ENCODE measurements around the gene MLLT1.

MLLT1 gene

DNA sequence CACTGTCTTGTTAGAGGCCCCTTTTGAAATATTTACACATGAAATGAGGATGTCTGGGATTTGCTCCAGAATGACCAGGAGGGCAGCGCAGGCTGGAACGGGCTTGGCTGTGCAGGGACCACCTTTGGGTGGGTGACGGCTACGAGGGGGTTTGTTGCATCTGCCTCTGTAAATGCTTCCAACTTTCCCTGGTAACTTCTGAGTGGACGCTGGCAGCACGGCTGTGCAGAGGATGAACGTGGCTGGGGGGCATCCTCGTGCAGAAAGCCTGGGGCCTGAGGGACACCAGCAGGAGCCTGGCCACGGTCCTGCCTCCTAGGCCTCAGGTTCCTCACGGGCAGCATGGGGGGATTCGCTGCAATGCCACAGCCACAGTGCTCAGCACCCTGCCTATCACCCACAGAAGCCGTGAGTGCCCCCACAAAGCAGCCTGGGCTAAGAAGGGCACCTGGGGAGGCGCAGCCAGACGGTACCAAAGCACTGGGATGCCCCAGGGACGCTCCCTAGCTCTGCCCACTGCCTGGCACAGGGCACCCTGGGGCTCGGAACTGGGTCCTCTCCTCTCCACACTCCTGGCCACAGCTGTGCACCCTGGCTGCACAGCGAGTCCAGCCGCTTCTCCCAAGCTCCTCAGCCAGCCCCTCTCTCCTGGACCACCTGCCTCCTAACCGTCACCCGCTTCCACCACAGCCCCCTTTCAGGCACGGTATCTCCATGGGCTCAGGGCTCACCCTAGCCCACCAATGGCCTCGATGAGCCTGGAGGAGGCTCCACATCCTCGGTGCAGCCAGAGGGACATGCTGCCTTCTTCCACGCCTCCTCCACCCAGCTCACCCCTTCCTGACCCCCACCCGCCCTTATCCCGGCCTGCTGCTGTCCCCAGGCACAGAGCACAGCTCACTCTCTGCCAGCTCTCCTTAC is 44.5 kb downstream of the MLLT1 start:
- no peak for DNase-seq

DNA sequence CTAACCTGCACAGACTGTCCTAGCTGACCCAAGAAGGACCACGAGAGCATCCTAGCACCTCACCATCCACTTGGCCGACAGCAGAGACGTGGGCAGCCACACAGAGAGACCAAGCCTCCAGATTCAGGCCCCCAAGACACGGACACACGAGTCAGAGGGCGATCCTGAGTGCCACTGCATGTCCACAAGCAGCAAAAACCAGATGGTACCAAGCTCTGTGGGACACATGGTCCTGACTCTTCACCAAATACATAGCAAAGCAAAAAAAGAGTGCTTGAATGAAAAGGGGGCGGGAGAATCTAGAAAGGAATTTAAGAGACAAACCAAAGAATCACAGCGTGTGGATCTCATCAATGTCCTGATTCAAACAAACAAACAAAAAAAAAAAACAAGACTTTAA is 45.2 kb downstream of the MLLT1 start:
- DNase-seq: peak in 1 of 14 donors; percentile 71

DNA sequence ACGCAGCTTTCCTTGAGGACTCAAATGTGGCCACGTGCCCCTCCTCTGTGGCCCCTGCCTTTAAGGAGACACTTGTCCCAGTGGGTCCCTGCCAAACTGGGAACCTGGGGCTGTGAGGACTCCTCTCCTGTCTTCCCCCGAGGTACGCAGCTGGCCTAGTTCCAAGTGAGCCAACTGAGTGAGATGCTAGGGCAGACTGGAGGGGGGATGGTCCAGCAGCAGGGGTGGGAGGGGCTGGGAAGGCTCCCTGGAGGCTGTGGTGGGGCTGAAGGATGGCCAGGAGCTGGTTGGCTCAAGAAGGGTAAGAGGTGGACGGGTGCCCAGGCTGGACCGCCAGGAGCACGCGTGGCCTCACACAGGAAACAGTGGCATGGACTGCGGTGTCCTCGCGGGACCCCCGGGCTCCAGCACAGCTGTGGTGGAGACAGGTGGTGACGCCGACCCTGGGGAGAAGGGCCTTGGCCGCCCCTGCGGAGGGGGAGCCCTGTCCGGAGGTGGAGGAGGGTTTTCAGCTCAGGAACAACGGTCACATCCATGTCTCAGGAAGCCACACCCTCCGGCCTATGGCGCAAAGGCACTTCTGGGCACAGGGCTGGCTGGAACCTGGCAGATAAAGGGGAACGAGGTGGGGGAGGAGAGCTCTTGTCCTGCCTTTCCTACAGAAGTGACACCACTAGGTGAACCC is 45.8 kb downstream of the MLLT1 start:
- DNase-seq: peak in 2 of 14 donors; percentile 17 to 61

- peak in 3 of 14 donors; percentile 35 to 58 (median 37) for DNase-seq
These were observed 46.5 kb downstream of the MLLT1 start for GRCh38 chr19:6233056-6233826.

GRCh38 chr19:6232601-6233055 is 47.1 kb downstream of the MLLT1 start:
- no peak for DNase-seq

- no peak for DNase-seq
These were observed 48.8 kb downstream of the MLLT1 start for GRCh38 chr19:6230991-6231448.

DNA sequence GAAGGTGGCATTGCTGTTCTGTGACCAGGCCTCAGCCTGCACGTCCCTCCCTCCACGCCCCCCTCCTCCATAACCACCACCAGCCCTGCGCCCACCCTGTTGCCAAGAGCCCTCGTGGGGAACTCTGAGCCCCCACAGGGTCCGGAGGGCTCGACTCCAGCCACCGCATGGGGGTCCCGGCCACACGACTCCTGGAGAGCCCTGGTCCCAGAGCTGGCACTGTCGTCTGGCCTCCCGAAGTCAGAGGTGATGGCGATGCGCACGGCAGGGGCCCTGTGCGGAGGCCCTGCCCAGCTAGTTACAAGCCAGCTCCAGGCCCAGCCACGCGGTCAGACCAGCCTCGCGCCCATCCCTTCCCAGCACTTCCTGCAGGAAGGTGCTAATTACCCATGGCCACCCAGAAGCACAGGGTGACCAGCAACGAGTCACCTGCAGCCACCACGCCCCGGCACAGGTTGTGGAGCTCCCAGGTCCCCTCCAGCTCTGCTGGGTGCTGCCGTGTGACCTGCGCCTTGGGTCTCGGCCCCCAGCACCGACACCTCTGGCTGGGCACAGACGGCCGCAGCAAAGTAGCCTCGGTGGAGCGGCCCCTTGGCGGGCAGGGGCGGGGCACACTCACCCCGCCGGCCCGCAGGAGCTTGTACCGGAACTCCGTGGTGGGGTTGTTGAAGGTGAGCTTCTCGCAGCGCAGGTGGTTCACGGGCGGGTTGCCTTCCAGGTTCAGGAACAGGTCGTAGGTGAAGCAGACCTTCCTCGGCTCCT is 49.6 kb downstream of the MLLT1 start:
- no peak for DNase-seq

- no peak for DNase-seq
These were observed 50.4 kb downstream of the MLLT1 start for GRCh38 chr19:6229216-6229913.

GRCh38 chr19:6228551-6229215 is 51.1 kb downstream of the MLLT1 start:
- peak in 1 of 14 donors; percentile 40 for DNase-seq

GRCh38 chr19:6227936-6228325 is 51.8 kb downstream of the MLLT1 start:
- peak in 1 of 14 donors; percentile 40 for DNase-seq

- no peak for DNase-seq
These were observed 52.4 kb downstream of the MLLT1 start for GRCh38 chr19:6227156-6227935.

DNA sequence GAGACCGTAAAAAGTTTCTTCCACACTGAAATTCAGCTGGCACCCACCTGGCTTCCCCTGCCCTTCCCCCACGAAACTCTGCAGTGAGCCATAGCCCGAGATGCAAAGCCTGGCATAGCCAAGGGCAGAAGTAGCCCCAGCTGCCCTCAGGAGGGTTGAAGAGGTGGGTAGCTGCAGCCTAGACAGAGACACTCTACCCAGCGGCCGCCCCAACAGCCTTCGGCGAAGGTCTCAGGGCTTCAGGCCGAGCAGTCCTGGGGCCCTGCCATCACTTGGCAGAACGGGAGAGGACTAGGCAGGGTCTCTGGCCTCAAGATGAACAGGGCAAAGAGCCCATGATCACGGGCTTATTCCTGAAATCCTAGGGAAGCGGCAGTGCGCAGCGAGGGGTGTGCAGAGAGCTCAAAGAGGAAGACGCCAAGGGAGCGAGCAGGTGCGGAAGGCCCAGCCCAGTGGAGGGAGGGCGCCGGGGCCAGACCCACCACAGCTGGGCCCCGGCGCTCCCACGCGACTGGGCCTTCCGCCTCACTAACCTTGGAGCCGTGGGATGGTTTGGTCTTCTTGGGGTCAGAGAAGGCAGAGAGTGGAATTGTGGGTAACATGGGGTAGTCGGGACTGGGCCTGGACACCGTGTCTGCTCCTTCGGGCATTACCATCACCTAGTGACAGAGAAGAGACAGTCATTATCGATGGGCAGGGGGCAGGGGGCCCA is 53.2 kb downstream of the MLLT1 start:
- peak in 1 of 14 donors; percentile 11 for DNase-seq

GRCh38 chr19:6226012-6226411 is 53.8 kb downstream of the MLLT1 start:
- no peak for DNase-seq

GRCh38 chr19:6225232-6225865 is 54.4 kb downstream of the MLLT1 start:
- peak in 1 of 14 donors; percentile 6 for DNase-seq

DNA sequence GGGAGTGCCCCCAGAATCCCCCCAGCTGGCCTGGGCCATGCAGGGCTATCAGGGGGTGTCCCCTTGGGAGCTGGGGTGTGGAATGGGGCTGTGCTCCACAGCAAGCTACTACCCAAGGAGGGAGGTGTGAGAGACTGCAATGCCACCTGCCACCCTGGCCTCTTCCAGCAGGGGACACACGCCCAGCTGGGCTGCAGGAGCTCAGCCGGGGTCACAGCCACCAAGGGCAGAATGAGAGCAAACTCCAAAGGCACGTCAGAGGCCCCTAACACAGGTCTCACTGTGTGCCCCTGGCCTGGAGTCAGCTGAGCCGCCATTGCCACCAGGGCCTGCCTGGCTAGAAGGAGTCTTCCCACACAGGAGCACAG is 55.5 kb downstream of the MLLT1 start:
- no peak for DNase-seq

DNA sequence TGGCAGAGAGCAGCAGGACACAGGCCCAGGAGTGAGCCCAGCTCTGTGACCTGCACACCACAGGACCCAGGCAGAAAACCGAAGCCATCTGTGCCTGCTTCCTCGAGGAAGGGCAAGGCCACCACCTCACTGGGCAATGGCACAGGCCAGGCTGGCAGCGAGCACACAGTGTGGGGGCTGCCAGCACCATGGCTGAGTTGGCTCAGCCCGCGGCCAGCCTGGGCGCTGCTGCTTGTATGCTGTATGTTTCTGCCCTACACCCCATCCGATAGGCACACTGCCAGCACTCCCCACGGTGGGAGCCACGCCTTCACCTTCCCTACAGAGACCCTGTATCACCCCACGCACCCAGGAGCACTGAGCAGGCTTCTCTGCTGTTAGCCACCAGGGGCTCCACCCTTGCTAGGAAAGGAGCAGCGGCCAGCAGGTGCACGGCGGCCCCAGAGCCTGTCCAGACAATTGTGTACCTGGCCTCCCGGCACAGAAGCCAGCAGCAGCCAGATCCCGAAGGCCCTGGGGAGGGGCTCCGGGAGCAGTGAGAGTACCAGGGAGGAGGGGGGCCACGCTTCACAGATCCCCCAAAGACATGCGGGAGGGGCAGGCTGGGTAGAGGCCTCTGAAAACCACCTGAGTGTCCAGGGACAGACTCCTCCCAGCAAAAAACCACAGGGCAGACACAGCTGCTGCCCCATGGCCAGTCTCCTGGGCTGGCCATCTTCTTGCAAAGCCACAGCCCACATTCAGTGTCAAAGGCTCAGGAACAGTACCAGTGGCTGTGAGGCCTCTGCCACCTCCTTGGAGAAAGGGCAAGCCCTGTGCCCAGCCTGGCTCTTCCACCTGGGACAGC is 56.1 kb downstream of the MLLT1 start:
- DNase-seq: peak in 3 of 14 donors; percentile 12 to 97 (median 33)

- DNase-seq: no peak
These were observed 56.9 kb downstream of the MLLT1 start for GRCh38 chr19:6222884-6223283.
